GM08714 (cell line): ENCODE data around the gene SPARCL1.

Experiments
- H3K4me3 ChIP-seq: fragments of 200-500 bp; sonication (Bioruptor generic); 2 replicates; pipeline ENCODE4 v1.5.1; 2014; ENCODE audit warnings: mild to moderate bottlenecking, low read length, inconsistent platforms
- ZNF274 ChIP-seq: IDR thresholded peaks from 2 replicates; pipeline ENCODE4 v1.6.1; 2012; ENCODE audit warnings: mild to moderate bottlenecking, low read depth, low read length

Gene SPARCL1

GRCh38 chr4:87551361-87551760 is 22.2 kb upstream of the SPARCL1 start:
- no peak for TF ChIP-seq ZNF274
- H3K4me3 ChIP-seq, result no peak overlapping the region

- no peak overlapping the region for H3K4me3 ChIP-seq
- TF ChIP-seq ZNF274, result no peak
These were observed 18.0 kb upstream of the SPARCL1 start for GRCh38 chr4:87547016-87547708.

DNA sequence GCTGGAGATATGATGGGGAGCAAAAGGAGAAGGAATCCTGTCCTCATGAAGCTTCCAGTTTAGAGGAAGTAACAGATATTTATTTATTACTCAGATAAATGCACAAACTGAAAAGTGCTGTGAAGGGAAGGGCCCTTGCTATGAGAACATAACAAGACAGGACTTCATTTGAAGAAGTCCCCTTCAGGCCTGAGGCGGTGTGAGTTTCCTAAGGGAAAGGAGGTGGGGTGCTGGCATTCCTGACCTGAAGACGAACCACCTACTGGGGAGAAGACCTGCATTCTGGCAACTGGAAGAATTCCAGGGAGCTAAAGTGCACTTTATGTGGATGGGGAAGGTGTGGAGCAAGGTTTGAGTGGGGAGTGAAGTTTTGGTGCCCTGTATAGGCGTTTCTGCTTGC is 15.9 kb upstream of the SPARCL1 start:
- TF ChIP-seq ZNF274, result no peak
- H3K4me3 ChIP-seq, result no peak overlapping the region

DNA sequence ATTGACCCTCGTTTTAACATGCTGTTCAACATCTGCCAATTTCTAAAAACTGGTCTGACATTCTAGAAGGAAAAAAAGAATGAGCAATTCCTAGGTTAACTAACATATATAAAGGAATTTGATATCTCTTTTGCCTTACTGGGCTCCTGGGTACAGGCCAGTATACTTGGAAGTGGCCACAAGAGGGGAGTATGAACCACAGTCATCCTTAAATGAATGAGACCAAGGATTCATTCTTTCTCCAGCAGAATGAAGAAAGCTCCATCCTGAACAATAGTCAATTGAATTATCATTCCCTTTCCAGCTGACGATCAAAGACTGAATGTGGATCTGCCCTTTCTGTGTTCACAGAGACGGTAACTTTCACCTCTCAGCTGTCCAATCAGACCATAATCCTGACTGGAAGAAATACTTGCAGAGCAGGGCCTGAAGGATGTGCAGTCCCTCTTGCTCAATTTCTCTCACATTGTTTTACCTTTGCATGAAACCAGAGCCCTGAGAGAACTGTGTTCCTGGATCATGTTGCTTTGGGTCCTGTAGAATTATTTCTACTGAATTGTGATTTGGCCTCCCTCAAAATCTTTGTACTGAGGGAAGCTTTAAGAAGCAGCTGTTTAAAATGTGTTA is 14.8 kb upstream of the SPARCL1 start:
- TF ChIP-seq ZNF274, result no peak
- H3K4me3 ChIP-seq, result no peak overlapping the region

- no peak for TF ChIP-seq ZNF274
- no peak overlapping the region for H3K4me3 ChIP-seq
These were observed 13.6 kb upstream of the SPARCL1 start for GRCh38 chr4:87542734-87543312.

GRCh38 chr4:87541956-87542709 is 13.0 kb upstream of the SPARCL1 start:
- H3K4me3 ChIP-seq, result no peak overlapping the region
- TF ChIP-seq ZNF274, result no peak

DNA sequence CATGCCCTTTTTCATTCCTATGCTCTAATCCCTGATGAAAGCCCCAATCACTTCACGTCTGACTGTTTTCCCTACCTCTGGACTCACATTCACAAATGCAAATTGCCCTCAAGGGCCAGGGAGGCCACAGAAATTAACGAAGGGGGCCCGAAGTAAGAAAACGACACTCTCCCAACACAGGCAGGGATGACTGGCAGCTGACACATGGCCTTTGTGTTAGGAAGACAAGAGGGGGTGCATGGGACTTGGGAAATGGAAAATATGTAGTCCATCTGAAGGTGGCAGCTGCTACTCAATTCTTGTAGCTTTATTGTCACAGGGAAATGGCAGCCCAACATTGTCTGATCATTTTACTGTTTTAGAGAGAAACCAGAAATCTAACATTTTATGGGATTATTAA is 12.3 kb upstream of the SPARCL1 start:
- H3K4me3 ChIP-seq, result no peak overlapping the region
- no peak for TF ChIP-seq ZNF274

DNA sequence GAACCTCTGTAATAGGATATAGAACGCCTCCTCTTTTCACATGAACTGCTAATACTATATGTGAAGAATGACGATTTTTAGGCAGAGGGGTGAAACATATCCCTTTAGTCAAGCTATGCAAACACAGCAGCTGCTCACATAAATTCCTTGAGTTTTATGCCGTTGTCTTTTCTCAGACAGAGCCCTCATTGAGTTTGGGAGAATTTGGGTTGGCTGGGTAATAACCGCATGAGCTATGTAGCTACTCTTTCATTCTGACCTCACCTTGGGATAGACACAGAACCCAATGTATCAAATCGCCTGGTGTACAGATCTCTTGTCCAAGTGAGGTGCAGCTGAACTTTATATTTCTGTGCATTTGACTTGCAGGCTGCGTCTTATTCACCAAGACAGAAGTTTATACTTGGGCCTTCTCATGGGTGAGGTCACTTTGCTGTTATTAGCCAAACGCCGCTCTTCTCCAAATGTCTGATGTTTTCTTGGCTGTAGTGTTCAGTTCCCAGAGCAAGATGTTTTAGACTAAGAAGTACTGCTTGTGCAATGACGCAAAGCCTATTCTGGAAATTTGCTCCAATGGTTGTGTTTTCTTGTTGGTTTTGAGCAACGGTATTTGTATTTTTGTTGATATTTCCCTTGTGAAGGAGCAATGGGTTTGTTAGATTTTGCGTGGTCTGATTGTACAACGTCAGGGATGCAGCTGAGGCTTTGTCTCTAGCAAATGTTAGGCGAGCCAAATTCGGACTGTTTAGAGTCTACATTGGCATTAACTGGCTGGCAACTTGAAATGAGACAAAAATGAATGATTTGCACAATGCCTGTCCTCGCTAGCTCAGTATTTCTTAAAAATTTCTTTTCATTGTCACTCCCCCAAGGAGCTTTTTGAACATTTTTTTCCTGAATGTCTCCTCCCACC is 11.2 kb upstream of the SPARCL1 start:
- H3K4me3 ChIP-seq, result no peak overlapping the region
- no peak for TF ChIP-seq ZNF274

DNA sequence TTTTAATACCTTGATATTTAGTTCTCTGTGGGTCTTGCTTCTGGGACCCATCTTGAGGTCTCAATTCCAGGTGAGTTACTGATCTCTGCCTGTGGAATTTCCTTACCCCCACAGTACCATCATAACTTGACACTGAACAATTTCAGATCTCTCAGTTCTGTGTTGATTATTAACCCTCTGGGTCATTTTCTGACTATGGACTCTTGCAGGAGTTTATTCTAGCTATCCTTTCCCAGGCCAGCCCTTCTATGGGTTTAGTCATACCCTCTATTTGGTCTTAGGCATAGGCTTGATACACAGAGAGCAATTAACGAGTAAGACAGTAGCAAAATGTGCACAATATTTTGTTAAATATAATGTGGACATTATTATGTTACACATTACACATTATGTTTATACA is 3.7 kb upstream of the SPARCL1 start:
- no peak overlapping the region for H3K4me3 ChIP-seq
- no peak for TF ChIP-seq ZNF274

GRCh38 chr4:87532109-87532508 is 2.9 kb upstream of the SPARCL1 start:
- no peak for TF ChIP-seq ZNF274

GRCh38 chr4:87531621-87532020 is 2.4 kb upstream of the SPARCL1 start:
- no peak for TF ChIP-seq ZNF274
- no peak overlapping the region for H3K4me3 ChIP-seq

More at GRCh38 chr4:87532109-87532508, 2.9 kb upstream of the SPARCL1 start:
- no peak overlapping the region for H3K4me3 ChIP-seq

DNA sequence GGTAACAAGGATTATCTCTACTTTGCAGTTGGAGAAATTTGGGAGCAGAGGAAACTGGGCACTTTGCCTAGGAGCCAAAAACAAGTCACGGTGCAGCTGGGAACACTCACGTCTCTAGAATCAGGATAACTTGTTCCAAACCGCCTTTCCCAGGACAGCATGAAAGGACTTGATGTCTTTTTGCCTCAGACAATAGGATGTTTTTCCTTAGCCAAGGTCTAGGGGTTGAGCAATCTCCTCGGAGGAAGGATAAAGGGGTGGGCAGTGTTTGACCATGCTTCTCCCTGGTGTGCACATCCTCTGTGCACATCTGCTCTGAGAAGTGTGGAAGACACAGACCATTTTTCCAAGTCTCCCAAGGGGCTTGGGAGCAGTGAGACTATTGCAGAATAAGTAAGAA is 1.7 kb upstream of the SPARCL1 start:
- TF ChIP-seq ZNF274, result no peak
- no peak overlapping the region for H3K4me3 ChIP-seq

DNA sequence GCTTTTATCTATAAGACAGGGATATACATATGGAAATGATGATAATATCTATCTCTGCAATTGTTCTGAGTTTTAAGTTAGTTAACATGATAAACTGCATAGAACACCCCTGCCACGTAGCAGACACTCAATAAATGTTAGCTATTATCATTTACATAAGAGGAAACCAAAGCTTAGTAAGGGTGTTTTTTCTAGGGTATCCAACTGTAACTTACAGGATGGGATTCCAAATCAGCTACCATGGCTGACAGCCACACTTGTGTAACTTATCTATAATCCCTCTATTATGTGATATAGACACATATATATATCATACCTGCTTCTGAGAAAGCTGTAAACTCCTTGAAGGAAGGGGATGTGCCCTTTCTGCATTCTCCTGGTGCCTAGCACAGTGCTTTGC is 1.1 kb upstream of the SPARCL1 start:
- TF ChIP-seq ZNF274, result no peak
- H3K4me3 ChIP-seq, result no peak overlapping the region
